ENCODE measurements around the gene NDOR1.

DNA sequence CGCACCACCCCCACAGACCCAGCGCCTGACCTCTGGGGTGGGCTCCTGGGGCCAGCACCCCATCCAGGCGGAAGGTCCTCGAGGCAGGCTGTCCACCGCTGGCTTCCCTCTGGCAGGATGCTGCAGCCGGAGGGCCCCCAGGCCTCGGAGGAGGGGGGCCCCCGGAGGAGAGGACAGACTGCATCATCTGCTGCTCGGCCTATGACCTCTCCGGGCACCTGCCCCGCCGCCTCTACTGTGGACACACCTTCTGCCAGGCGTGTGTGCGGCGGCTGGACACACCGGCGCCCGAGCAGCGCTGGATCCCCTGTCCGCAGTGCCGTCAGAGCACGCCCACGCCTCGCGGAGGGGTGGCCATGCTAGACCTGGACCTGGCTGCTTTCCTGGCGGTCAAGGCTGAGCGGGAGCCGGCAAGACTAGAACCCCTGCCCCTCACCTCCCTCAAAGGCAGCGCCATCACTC is 23.0 kb downstream of the NDOR1 start:
- TF ChIP-seq POLR2A (IDR thresholded peaks at IDR 0.05; ENCODE audit: low read depth) (no peak), POLR2AphosphoS5 (IDR thresholded peaks at IDR 0.05) (no peak)

All from esophagus muscularis mucosa (tissue), 2 donors.